Measurements from ENCODE around the gene HPX. TPM values are rescaled to one million over a fixed set of nuclear protein-coding genes. Genes with fewer than 3 reads are reported as not detected.
A peak's percentile ranks its signal among the peaks of the same experiment; 100 is the strongest.

The HPX gene
- total and polyA plus RNA-seq, 2 of the 13 experiments (the other 11 are each of a cell fraction or from before 2014, with no cell fraction given): 9.2 to 57.4 TPM

- TF ChIP-seq ZBTB26 (CRISPR knock-in tag; IDR thresholded peaks at IDR 0.05; ENCODE audit: borderline replicate concordance): no peak
- no peak for TF ChIP-seq FOXJ3 (CRISPR knock-in tag; IDR thresholded peaks at IDR 0.05; ENCODE audit: borderline replicate concordance)
- TF ChIP-seq NR2F2 (IDR thresholded peaks at IDR 0.05; ENCODE audit: borderline replicate concordance, low read depth): no peak
- TF ChIP-seq LCORL (IDR thresholded peaks at IDR 0.05): no peak
- 0 out of 2 replicates have a peak, but pooled peaks have one; percentile 40 for TF ChIP-seq LCORL (CRISPR knock-in tag; IDR thresholded peaks at IDR 0.05)
- peak; percentile 22; the same call in 1 of the 2 replicates for TF ChIP-seq KDM6A (CRISPR knock-in tag; IDR thresholded peaks at IDR 0.05; ENCODE audit: low read depth)
- peak; percentile 27; the same call in 1 of the 2 replicates for TF ChIP-seq ARID5B (CRISPR knock-in tag; IDR thresholded peaks at IDR 0.05)
- 0 out of 2 replicates have a peak, but pooled peaks have one; percentile 24 for TF ChIP-seq SP5 (CRISPR knock-in tag; IDR thresholded peaks at IDR 0.05; ENCODE audit: borderline replicate concordance, low read depth)
- TF ChIP-seq FOXC1 (CRISPR knock-in tag; IDR thresholded peaks at IDR 0.05; ENCODE audit: borderline replicate concordance): 0 out of 2 replicates have a peak, but pooled peaks have one; percentile 51
- no peak for TF ChIP-seq SOX6 (IDR thresholded peaks at IDR 0.05)
- peak; percentile 41; the same call in 1 of the 2 replicates for TF ChIP-seq SOX6 (CRISPR knock-in tag; IDR thresholded peaks at IDR 0.05)
- no peak for TF ChIP-seq THAP7 (CRISPR knock-in tag; IDR thresholded peaks at IDR 0.05)
- no peak for TF ChIP-seq E2F1 (CRISPR knock-in tag; IDR thresholded peaks at IDR 0.05)
- TF ChIP-seq PAXIP1 (CRISPR knock-in tag; conservative IDR thresholded peaks at IDR 0.05): peak; percentile 64
- TF ChIP-seq CREB3 (CRISPR knock-in tag; IDR thresholded peaks at IDR 0.05): no peak
- 0 out of 2 replicates have a peak, but pooled peaks have one; percentile 22 for TF ChIP-seq RXRA (CRISPR knock-in tag; IDR thresholded peaks at IDR 0.05)
- TF ChIP-seq NR2F6 (IDR thresholded peaks at IDR 0.05): peak; percentile 76
- TF ChIP-seq NR2F6 (CRISPR knock-in tag; IDR thresholded peaks at IDR 0.05): peak; percentile 76
These were observed 38.7 kb downstream of the HPX start (continued) for GRCh38 chr11:6402061-6402470.

Measured in HepG2 (cell line).